Measurements from ENCODE around the gene ALG11. TPM values are rescaled to one million over a fixed set of nuclear protein-coding genes. Genes with fewer than 3 reads are reported as not detected.

ALG11 gene
- total and polyA plus RNA-seq, 8 donors: 2.5 to 22.1 (median 14.7) TPM

DNA sequence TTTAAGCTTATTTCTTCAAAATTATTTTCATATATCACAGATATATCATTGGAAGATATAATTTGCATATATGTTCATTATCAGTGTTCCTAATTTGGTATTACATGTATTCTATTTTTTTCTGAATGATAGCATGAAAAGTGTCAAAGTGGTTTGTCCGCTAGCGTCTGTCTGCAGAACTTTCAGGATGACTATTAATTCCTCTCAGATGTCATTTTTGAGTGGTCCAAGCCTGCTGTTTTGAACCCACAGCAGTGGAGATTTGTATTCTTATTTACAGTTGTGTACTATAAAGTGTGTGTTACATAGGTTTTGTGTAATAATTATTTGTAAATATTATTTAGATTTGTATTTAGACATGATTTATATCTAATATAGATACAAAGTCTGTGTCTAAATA, 20.8 kb downstream of the ALG11 start:
- no peak overlapping the region for H3K27ac ChIP-seq
- intact Hi-C loops (cut with DNase I): no loop called here
- DNase-seq: no peak
- no peak for FAIRE-seq
- ATAC-seq: no peak
- H3K4me1 ChIP-seq: peaks cover 0 to 5% (median 4%) of the 10 kb centered on the region in 3 donors
- peaks cover 0 to 7% (median 0%) of the 10 kb centered on the region in 3 donors for H3K36me3 ChIP-seq
- TF ChIP-seq CTCF (IDR thresholded peaks at IDR 0.05): no peak
- 92 to 94% methylated on average over 2 of the region's 2 CpGs for WGBS, 2 donors
- no peaks in the 10 kb centered on the region for H3K27me3 ChIP-seq
- H3K4me3 ChIP-seq: no peak overlapping the region
- H3K9me3 ChIP-seq: no peaks in the 10 kb centered on the region

DNA sequence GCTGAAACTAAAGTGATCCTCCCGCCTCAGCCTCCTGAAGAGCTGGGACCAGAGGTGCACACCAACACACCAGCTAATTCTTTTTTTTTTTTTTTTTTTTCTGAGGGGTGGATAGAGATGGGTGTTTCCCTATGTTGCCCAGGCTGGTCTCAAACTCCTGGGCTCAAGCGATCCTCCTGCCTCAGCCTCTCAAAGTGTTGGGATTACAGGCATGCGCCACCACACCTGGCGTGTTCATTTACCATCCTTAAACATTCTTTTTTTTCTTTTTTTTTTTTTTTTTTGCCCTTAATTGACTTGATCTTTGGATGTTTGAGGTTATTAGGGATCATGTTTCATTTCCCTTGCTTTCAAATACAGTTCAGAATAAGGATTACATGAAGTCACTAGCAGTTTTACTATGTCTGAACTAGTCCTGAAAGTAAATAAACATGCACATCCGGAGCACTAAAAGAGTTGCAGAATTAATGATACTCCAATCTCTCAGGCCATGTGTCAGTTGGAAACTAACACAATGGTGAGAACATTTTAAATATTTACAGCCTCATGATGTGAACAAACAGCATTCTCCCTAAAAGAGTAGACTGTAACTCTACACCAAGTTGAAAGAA, 22.5 kb downstream of the ALG11 start:
- FAIRE-seq (no peak), DNase-seq (no peak), ATAC-seq (no peak)
- H3K4me1 ChIP-seq: peaks cover 0 to 5% (median 4%) of the 10 kb centered on the region in 3 donors
- H3K27me3 ChIP-seq: no peaks in the 10 kb centered on the region
- no peak for TF ChIP-seq CTCF (IDR thresholded peaks at IDR 0.05)
- 77% methylated on average over 5 of the region's 5 CpGs for WGBS, 2 donors
- no peaks in the 10 kb centered on the region for H3K36me3 ChIP-seq
- intact Hi-C loops (cut with DNase I): no loop called here
- H3K9me3 ChIP-seq: no peaks in the 10 kb centered on the region
- no peak overlapping the region for H3K27ac ChIP-seq
- no peak overlapping the region for H3K4me3 ChIP-seq

DNA sequence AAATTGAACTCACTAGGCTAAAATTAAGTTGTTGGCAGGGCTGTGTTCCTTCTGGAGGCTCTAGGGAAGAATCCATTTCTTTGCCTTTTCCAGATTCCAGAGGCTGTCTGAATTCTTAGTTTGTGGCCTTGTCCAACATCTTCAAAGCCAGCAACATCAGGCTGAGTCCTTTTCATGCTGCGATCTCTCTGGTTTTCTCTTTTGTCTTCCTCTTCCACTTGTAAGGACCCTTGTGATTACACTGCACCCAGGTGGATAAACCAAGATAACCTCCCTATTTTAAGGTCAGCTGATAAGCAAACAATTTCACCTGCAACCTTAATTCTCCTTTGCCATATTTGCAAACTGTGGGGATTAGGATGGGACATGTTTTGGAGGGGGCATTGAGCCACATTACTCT, 23.8 kb downstream of the ALG11 start:
- Histone ChIP-seq H3K4me3 (no peak overlapping the region), H3K9me3 (no peaks in the 10 kb centered on the region), H3K27me3 (no peaks in the 10 kb centered on the region), H3K4me1 (peaks cover 0 to 5% (median 4%) of the 10 kb centered on the region in 3 donors), H3K36me3 (no peaks in the 10 kb centered on the region), H3K27ac (no peak overlapping the region)
- 89 to 90% methylated on average over 1 of the region's 1 CpG for WGBS, 2 donors
- DNase-seq: no peak
- intact Hi-C loops (cut with DNase I): no loop called here
- no peak for TF ChIP-seq CTCF (IDR thresholded peaks at IDR 0.05)
- no peak for FAIRE-seq
- ATAC-seq: no peak

DNA sequence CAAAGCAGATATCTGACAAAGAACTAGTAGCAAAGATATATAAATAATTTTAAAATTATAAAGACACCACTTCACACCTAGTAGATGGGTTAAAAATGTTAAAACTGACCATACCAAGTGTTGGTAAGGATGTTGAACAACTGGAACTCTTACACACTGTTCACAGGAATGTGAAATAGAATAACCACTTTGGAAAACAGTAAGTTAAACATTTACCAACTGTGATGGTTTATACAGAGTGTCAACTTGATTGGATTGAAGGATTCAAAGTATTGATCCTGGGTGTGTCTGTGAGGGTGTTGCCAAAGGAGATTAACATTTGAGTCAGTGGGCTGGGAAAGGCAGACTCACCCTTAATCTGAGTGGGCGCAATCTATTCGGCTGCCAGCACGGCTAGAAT, 31.5 kb downstream of the ALG11 start:
- WGBS, 2 donors: 94 to 95% methylated on average over 3 of the region's 3 CpGs
- TF ChIP-seq CTCF (IDR thresholded peaks at IDR 0.05): no peak
- H3K4me3 ChIP-seq: no peak overlapping the region
- no peaks in the 10 kb centered on the region for H3K36me3 ChIP-seq
- H3K4me1 ChIP-seq: no peaks in the 10 kb centered on the region
- no peaks in the 10 kb centered on the region for H3K9me3 ChIP-seq
- FAIRE-seq (no peak), DNase-seq (no peak), ATAC-seq (no peak)
- intact Hi-C loops (cut with DNase I): no loop called here
- H3K27ac ChIP-seq: no peak overlapping the region
- no peaks in the 10 kb centered on the region for H3K27me3 ChIP-seq

GRCh38 chr13:52047463-52047862, 35.3 kb downstream of the ALG11 start:
- no peak for ATAC-seq
- H3K4me3 ChIP-seq: no peak overlapping the region
- intact Hi-C loops (cut with DNase I): no loop called here
- no peaks in the 10 kb centered on the region for H3K36me3 ChIP-seq
- no peak for TF ChIP-seq CTCF (IDR thresholded peaks at IDR 0.05)
- H3K27me3 ChIP-seq: no peaks in the 10 kb centered on the region
- no peak for DNase-seq
- H3K27ac ChIP-seq: no peak overlapping the region
- no peaks in the 10 kb centered on the region for H3K4me1 ChIP-seq
- no peak for FAIRE-seq
- no peaks in the 10 kb centered on the region for H3K9me3 ChIP-seq
- 87 to 93% methylated on average over 3 of the region's 3 CpGs for WGBS, 2 donors

Measured in pancreas (tissue), 10 donors.